Caki2 (cell line): ENCODE measurements around the gene TMEM220. TPM values are rescaled to one million over a fixed set of nuclear protein-coding genes. Genes with fewer than 3 reads are reported as not detected.
"Not testable (repeated sequence)": the region's sequence is repeated elsewhere in the genome, so short reads cannot be mapped to it uniquely, and the experiment has no call there.

Source experiments
- DNase-seq: peaks from one replicate; pipeline ENCODE4 v3.0.0-alpha.2; 2015; ENCODE audit warnings: low read depth
- in situ Hi-C: cut with HindIII; loops from 2 replicates; pipeline ENCODE4 v1.10.0; 2016; ENCODE audit warnings: low sequenced_read_pairs, low pct_unique_long_range_greater_than_20kb, mixed read lengths
- total RNA-seq: library from RNA; depleted of rRNA; stranded (reverse); fragments of >200 nt; shearing (Covaris generic); gene quantifications from 2 replicates; pipeline ENCODE4 v1.2.3, GENCODE V29; 2014; ENCODE audit warnings: low replicate concordance; rRNA removed

The TMEM220 gene
- total RNA-seq, 1 experiment from 2014 or later, result 0.14 TPM

GRCh38 chr17:10697092-10698081 is 32.4 kb downstream of the TMEM220 start, which contains the start of the genes ADPRM and SCO1:
TSS of gene ADPRM (plus strand) at chr17:10697594. CDS start at chr17:10704927, 7,333 bp downstream.
TSS of gene SCO1 (minus strand) at chr17:10697533. CDS start at chr17:10697507, 26 bp downstream.
- in situ Hi-C loops, result no loop called here
- DNase-seq, result peak; percentile 79

- DNase-seq, in situ Hi-C loops: not testable (repeated sequence)
Measured at GRCh38 chr17:10695875-10696407, 33.9 kb downstream of the TMEM220 start.

DNA sequence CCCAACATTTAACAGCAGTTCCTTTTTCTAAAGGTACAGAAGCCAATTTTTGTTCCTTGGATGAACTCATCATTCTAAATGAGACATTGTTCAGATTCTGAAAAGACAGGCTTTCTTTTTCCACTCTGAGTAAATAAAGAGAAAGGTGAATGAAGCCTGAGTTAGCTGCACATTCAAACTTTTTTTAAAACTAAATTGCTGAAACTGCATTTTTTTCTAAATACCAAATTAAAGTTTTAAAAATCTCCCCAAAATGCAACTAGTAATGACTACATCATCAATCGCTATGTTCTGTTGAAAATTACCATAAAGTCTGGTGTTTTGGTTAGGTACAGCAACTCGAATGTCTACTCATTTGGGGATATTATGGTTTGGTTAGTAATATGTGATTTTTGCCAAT is 42.3 kb downstream of the TMEM220 start:
- no peak for DNase-seq
- in situ Hi-C loops, result no loop called here

GRCh38 chr17:10683853-10684252 is 46.0 kb downstream of the TMEM220 start:
- peak; percentile 3 for DNase-seq
- in situ Hi-C loops, result no loop called here

DNA sequence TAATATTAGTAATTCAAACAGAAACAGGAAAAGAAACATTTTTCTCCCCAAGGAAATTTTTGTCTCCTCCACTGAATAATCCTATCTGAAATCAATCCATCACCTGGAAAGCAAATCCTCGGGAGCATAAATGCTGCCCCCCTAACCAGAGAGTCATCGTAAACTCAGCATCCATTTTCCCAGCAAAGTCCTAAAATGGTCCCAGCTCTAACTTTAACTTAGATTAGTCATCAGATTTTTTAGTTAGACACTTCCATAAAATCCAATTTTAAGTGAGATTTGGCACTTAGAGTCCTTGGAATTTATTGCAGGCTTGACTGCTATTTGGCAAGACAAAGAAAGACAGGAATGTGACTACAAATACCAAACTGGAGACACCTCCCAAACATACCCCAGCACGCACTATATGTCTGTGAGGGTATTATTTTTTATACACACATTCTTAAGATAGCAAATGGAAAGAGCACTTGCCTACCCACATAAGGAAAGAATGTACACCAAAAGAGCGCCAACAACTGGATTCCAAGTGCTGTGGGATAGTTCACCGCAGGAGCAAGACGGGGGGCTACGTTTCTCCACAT is 47.9 kb downstream of the TMEM220 start:
- in situ Hi-C loops, result no loop called here
- DNase-seq, result no peak

- no peak for DNase-seq
Measured at GRCh38 chr17:10674704-10675103, 55.1 kb downstream of the TMEM220 start.

GRCh38 chr17:10673312-10673711 is 56.5 kb downstream of the TMEM220 start:
- DNase-seq, result no peak
- in situ Hi-C loops, result no loop called here

More at GRCh38 chr17:10674704-10675103, 55.1 kb downstream of the TMEM220 start:
- in situ Hi-C loops, result no loop called here

DNA sequence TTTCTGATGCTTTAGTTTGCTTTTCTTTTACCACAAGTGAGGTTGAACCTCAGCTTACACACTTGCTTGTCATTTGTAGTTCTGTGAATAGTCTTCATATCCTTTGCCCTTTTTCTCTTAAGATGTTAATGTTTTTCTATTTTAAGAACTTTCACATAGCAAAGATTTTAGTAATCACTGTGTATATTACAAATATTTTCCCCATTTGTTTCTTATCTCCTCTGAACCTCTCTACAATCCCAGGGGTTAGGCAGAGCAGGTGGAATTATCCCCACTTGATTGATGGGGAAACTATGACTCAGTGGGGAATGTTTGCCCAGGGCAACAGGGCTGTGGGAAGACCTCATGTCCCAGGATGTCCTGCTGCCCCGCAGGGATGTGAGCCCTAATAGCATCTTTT is 61.0 kb downstream of the TMEM220 start:
- in situ Hi-C loops, result no loop called here
- no peak for DNase-seq

GRCh38 chr17:10666906-10667305 is 62.9 kb downstream of the TMEM220 start:
- no peak for DNase-seq

GRCh38 chr17:10664571-10664970 is 65.3 kb downstream of the TMEM220 start:
- in situ Hi-C loops, result no loop called here
- no peak for DNase-seq

More at GRCh38 chr17:10666906-10667305, 62.9 kb downstream of the TMEM220 start:
- in situ Hi-C loops, result no loop called here

Other genes with a start within 250 kb of the TMEM220 start
- gene MYH1, start 211.5 kb downstream of the TMEM220 start, total RNA-seq, result not detected in 2 replicates
- gene MYH2, start 180.4 kb downstream of the TMEM220 start, total RNA-seq, result not detected in 2 replicates
- 0.03 TPM in 1 of 2 replicates, not detected in the other for gene MYH3, start 72.7 kb downstream of the TMEM220 start, total RNA-seq
- gene SCO1, start 32.5 kb downstream of the TMEM220 start, total RNA-seq, result 10.5 and 14.9 TPM in 2 replicates
- gene ADPRM, start 32.4 kb downstream of the TMEM220 start, total RNA-seq, result 1.9 and 4.0 TPM in 2 replicates
- not detected in 2 replicates for gene TMEM238L, start 74.1 kb upstream of the TMEM220 start, total RNA-seq
- gene PIRT, start 108.1 kb upstream of the TMEM220 start, total RNA-seq, result not detected in 2 replicates